GM20431 (cell line): ENCODE measurements around the gene CPPED1.

Source experiments
- in situ Hi-C: fragments of 300-500 bp; cut with MseI, MboI; formaldehyde crosslinking; loops from one replicate; pipeline ENCODE4 v1.15.0; 2020; ENCODE audit warnings: low sequenced_read_pairs; ENCODE audit not compliant: unreplicated experiment

CPPED1 gene

DNA sequence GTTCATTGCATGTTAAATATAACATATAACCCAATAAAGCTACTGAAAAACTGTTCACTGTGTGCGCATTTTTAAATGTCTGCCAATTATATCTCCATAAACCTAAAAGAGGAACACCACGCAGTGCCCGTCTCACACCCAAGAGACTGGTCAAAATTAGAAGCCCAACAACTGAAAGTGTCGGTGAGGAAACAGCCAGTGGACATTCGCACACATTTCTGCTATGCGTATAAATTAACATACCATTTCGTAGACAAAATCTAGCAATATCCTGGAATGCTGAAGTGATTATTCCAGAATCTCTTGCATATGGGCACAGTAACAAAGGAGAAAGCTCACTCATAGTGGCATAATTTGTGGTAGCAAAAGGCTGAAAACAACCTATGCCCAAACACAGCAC, 55.9 kb downstream of the CPPED1 start:
- in situ Hi-C loops = no loop called here

DNA sequence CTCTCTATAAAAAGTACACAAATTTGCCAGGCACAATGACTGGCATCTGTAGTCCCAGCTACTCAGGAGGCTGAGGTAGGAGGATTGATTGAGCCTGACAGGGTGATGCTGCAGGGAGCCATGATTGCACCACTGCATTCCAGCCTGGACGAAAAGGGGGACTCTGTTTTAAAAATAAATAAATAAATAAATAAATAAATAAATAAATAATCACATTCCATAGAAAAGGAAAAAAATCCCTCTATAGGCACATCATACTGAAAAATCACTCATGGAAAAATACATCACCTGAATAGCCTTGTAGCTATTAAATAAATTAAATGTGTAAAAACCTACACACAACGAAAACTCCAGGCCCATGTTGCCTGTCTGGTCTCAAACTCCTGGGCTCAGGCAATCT, 56.4 kb downstream of the CPPED1 start:
- in situ Hi-C loops = no loop called here

DNA sequence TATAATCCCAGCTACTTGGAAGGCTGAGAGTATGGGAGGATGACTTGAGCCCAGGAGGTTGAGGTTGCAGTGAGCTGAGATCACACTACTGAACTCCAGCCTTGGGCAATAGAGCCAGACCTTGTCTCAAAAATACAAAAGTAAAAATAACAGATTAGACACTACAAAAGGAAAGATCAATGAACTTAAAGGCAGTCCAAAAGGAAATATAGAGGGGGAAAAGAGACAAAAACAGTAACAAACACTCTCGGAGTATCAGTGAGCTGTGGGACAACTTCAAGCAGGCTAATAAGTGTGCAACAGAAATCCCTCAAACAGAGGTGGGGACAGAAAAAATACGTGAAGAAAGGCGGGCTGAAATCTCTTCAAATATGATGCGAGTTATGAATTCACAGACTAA, 58.8 kb downstream of the CPPED1 start:
- in situ Hi-C loops = no loop called here

DNA sequence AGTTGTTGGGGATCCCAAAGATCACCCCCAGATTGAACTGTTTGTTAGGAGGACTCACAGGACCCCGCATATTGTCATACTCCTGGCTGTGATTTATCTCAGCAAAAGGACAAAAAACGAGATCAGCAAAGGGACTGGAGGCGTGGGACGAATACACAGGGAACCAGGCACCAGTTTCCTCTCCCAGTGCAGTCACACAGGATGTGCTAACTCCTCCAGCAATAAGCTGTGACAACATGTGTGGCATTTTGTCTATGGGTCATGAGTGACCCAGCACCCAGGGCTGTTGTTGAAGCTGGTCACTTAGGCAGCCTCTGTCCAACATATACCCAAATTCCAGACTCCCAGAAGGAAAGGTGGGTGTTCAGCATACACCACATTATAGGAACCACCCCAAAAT, 60.9 kb downstream of the CPPED1 start:
- in situ Hi-C loops = no loop called here

DNA sequence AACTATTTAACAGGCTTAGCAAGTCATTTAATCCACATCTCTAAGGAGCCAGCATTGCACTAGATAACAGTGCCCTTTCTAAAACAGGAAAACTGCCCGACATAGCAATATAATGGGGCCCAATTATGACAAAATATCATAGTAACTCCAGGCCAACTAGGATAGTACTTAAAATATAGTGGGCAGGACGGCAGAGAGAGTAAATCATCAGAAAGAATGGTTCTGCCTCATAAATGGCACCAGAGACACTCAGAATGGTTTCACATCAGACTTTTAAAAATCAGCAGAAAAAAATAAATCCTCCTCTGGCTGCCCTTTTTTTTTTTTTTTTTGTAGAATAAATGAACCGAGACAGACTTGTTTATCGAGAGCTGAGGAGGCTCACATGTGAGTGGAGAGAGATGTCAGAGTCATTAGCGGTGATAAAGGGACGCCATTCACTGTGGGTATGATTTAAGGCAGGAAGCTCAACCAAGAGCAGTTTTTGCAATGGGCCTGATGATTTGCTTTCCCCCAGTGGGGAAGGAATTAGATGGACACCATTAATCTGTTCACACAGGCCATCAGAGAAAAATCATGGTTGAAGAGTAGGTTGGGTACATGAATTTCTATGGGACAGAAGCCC, 62.6 kb downstream of the CPPED1 start:
- in situ Hi-C loops = no loop called here

DNA sequence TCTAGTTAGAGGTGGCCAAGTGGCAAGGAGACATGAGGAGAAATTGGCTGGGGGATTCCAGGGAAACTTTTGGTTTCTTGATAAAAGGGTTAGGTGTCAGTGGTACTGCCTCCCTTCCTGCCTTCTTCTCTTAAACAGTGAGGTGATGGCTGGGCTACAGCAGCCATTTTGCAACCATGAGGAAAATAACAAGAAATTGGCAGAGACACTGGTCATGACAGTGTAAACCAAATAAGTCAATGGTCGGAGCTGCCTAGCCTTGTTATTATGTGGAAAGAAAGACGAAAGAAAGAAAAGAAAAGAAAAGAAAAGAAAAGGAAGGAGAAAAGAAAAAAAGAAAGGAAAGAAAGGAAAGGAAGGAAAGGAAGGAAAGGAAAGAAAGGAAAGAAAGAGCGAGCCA, 63.9 kb downstream of the CPPED1 start:
- in situ Hi-C loops = no loop called here

DNA sequence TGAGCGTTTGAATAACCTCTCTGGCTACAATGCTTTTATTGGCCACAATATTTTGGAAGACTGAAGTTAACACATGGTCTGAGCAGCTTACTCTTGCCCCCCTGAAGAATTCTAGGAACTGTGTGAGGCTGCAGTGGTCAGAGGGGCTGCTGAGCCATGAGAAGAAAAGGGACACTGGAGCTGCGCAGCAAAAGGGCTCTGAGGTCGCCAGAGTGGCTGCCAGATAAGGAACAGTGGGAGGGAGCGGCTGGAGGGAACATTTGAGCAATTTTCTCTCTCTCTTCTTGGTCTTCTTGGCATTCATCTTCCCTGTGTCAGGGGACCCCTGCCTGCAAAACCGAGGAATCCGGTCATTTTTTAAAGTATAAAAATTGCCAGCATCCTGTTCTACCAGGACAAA, 66.1 kb downstream of the CPPED1 start:
- in situ Hi-C loops = no loop called here

DNA sequence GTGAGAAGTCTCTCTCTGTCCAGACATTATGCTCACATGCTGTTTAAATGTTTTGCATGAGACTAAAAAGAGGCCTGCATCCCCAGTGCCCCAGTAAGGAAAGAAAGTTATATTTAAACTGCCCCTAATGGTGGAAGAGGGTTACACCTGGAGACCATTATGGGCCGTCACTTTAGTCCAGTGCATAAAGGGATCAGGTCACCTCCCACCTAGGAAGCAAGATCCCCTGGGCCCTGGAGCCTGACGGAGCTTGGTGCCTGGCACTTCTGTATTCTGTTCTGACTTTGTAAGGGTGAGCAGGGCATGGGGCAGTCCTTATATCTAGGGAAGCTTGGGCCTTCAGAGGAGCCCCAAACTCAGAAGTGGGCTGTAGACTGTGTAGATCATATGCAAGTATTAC, 67.9 kb downstream of the CPPED1 start:
- in situ Hi-C loops = no loop called here

DNA sequence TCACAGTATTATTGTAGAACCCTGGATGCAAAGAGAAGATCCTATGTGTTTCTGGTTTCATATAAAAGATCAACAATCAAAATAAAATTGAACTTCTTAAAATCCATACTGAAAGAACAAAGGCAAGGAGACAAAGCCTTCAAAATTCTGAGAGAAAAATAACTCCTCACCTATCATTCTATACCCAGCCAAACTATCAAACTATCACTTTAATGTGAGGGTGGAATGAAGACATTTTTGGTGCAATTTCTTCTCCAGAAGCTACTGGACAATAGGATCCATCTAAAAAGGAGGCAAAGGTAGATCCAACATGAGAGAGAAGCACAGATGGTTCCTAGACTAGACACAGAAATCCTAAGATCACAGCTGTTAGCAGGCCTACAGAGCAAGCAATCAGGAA, 71.1 kb downstream of the CPPED1 start:
- in situ Hi-C loops = no loop called here

DNA sequence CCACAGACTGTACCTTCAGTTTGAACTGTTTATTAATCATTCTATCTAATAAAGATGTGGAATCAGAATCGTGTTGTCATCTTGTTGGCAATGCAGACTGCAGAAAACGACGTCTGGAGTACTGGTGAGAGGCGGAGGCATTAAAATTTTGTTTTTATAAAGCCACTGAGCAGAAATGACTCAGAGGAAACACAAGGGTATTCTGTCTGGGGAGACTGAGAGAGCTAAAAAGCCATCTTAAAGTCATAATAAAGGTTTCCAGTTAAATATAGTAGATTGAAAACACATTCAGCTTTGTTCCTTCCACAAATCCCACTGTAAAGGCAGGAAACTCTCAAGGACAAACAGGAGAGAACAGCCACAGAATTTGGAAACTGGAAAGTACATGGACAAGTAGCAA, 74.2 kb downstream of the CPPED1 start:
- in situ Hi-C loops = no loop called here

DNA sequence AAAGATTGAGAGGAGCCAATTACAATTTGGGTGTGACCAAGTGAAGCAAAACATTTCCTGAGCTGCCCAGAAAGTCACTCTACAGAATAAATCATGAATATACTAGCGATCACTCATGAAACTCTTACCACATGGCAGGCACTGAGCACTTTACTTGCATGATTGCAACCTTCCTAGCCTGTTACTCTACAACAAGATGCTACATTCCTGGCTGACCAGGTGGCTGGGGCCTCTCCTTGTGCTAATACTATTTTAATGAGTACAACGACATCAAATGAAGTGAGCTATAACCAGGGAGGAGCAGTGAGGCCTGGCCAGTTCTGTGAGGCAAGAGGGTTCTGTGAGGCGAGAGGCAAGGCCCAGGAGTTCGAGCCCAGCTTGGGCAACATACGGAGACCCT, 75.2 kb downstream of the CPPED1 start:
- in situ Hi-C loops = no loop called here

DNA sequence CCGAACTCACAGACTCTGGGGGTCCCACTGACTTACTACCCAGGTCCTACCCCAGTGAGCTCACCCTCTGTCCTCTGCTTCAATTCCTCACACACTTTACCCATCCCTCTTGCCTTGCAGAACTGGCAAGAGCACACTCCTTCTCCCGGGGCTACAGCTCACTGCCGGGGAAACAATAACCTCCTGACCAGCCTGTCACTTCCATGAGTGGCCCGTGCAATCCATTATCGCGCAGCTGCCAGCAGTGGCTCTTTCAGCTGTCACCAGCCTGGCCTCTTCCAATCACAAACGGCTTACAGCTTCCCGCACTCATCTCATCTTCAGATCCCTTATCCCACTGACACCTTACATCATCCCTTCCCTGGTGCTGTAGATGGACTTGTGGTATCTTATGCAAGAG, 79.5 kb downstream of the CPPED1 start:
- in situ Hi-C loops = no loop called here

DNA sequence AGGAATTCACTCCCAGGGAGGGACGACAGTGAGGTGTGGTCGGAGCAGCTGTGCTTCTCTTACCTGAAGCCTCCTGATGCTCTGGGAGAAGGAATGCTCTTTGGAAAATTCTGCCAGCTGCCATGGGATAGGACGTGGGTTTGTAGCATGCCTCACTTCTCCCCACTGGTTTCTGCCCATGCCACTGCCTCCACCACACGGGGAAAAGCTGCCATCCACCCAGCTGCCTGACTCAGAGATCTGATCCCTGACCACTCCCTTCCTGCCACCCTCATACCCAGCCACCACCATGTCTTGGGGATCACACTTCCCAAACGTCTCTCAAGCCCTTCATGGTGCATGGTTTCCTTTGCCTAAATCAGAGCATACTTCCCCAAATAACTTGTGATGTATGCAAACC, 80.0 kb downstream of the CPPED1 start:
- in situ Hi-C loops = no loop called here

DNA sequence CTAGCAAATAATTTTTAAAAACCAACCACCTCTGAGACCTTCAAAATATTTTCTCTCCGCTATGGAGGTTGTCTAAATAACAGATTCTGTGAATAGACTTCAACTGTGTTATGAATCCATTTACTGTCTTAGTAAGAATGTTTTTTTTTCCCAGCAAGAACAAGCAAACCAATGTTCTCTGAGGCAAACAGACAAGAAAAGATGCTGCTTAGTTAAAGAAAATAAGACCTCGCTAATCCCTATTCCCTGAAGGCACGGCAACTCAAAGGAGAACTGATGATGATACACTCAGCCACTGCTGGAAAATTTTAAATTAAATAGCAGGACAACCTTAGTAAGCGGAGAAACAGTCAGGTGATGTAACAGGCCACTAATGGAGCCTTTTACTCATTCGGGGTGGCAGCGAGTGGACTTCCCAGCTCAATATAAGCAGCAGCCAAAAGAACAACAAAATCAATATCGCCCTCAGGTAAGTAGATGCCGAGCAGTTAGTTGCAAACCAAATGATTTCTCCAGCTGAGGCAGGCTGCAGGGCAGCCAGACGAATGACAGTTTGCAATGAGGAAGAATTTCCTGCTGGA, 81.8 kb downstream of the CPPED1 start:
- in situ Hi-C loops = no loop called here

DNA sequence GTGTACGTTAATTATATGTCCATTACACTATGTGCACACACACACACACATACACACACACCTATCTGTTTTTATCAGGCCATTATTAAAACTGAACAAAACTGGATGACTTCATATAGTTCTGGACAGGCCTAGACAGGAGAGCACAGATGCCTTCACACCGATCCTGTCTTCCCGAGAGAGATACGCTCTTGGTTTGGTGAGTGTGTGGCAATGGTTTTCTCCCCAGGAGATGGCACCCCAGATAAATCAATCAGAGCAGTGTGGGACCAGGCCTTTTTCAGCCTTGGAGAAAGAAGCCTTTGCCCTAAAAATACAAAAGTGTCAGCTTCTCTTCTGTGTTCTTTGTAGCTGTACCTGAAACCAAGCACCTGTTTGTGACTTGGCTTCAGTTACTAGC, 83.7 kb downstream of the CPPED1 start:
- in situ Hi-C loops = no loop called here

DNA sequence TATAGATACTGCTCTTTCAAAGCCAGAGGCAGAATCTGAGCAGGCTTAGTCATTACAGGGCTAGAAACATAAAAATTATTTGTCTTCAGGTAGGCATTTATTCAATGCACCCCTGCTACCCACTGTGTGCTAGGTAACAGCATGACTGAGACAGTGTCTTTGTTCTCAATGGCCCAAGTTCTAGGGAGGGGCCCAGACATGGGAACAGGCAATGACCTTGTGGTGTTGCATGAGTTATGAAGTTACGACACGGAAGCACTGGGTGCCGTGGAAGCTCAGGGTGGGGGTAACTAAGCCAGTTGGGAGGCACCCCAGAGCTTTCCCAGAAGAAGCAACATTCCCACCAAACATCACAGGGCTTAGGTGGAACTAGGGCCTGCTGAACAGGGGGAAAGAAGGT, 87.0 kb downstream of the CPPED1 start:
- in situ Hi-C loops = no loop called here

DNA sequence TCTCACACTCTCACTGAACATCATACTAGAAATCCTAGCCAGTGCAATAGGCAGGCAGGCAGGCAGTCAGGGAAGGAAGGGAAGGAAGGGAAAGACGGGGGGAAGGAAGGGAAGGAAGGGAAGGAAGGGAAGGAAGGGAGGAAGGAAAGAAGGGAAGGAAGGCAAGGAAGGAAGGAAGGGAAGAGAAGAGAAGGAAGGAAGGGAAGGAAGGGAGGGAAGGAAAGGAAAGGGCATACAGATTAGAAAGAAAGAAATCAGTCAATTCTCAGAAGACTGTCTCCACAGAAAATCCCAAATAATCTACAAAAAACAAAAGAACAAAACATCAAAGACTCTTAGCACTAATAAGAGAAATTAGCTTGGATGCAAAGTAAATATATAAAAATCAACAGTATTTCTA, 93.9 kb downstream of the CPPED1 start:
- in situ Hi-C loops = no loop called here

DNA sequence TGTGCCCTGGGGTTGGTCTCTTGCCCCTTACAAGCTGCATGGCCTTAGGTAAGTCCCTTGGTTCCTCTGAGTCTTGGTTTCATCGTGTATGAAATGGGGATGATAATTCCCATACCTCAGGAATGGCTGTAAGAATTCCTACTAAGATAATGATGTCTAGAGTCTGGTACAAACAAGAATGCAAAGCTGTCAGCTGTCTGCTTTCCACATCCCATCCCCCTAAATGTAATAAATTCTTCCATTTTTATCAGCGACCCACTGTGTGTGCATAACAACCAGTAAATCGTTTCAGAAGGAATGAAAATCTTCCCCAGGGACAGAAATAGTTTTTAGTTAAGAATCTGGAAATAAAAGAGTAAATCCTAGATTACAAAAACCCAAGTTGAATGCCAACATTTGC, 95.4 kb downstream of the CPPED1 start:
- in situ Hi-C loops = no loop called here

DNA sequence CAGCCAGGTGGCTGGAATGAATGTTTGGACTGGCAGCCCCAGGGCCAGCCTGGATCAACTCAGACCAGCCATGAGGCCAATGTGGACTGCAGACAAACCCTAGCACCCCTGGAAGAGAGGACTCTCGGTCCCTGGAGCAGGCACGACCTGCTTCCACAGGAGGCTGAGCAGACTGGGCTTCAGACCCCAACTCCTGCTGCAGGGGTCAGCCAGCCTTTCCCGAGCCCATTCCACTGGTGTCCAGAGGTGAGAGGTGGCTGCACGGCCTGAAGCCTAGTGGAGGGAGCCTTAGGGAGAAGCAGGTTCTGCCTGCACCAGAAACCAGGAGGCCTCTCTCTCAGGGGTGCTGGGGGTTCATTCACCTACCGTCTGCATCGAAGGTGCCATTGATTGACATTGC, 97.1 kb downstream of the CPPED1 start:
- in situ Hi-C loops = no loop called here

DNA sequence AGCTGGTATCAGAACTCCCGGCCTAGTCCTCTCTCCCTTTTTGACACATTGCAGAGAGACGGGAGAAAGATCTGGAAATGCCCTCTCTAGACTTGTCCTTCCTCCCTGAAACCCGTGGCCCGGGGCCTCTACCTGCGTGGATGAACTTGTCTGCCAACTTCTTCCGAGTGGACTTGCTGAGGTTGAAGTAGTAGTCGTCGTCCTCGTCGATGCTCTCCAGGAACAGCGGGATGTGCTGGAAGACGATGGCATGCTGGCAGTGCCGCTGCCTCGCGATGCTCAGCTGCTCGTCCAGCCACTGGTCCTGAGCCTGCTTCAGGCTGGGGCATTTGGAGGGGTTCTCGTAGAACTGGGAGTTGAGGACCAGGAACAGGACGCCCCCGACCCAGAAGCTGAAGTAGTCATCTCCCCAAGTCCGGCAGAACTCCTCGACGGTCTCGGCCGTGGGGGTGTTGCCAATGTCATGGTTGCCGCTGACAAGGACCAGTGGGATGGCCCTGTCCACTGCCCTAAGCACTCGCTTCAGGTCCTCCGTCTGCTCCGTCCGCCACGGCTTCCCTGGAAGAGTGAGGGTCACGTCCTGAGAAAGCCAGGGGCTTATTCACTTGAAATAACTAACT, 99.1 kb downstream of the CPPED1 start:
- in situ Hi-C loops = no loop called here

DNA sequence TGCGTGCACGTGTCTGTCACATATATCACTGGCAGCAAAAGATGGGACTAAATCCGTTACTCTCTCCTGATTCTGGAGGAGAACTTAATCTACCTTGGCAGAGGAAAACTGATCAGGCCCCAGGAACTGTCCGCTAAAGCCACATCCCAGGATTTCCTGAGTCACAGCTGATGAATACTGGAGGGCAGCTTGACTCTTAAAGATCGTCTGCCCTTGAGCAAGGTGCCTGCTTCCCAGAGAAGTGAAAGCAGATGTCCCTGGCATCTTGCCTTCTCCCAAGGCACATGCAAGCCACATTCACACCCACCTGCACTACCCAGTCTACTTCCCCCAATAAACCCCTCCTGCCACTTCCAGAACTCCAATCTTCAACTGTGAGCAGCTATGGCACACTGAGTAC, 99.8 kb downstream of the CPPED1 start:
- in situ Hi-C loops = no loop called here

DNA sequence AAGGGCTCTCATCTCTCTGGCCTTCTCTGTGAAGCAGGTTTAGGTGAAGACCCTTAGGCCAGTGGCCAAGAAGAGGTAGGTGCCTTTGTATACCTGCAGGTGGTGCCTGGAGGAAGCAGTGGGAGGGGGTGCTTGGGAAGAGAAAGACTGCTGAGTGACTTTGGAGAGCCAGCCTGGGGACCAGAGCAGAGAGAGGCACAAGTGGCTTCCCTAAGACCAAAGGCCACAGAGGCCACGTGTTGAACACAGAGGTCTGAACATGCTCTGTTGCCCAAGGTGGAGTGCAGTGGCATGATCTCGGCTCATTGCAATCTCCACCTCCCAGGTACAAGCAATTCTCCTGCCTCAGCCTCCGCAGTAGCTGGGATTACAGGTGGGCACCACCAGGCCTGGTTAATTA, 103.5 kb downstream of the CPPED1 start:
- in situ Hi-C loops = no loop called here
